GM12864 (cell line): ENCODE measurements around the gene EMILIN2.
A peak's percentile ranks its signal among the peaks of the same experiment; 100 is the strongest.
"Not testable (repeated sequence)": the region's sequence is repeated elsewhere in the genome, so short reads cannot be mapped to it uniquely, and the experiment has no call there.

Experiments used
- DNase-seq: peaks from one replicate; pipeline ENCODE4 v3.0.0-alpha.2; 2011; ENCODE audit warnings: low read depth
- H3K4me3 ChIP-seq: 2 replicates; pipeline ENCODE4 v1.5.1; 2011; ENCODE audit warnings: mild to moderate bottlenecking, low read depth, low read length, control low read depth
- CTCF ChIP-seq: IDR thresholded peaks from 2 replicates; pipeline ENCODE4 v1.5.1; 2011; ENCODE audit warnings: low read depth, mild to moderate bottlenecking, moderate library complexity, low read length, control low read depth, inconsistent platforms; ENCODE audit errors: missing control alignments

The EMILIN2 gene

DNA sequence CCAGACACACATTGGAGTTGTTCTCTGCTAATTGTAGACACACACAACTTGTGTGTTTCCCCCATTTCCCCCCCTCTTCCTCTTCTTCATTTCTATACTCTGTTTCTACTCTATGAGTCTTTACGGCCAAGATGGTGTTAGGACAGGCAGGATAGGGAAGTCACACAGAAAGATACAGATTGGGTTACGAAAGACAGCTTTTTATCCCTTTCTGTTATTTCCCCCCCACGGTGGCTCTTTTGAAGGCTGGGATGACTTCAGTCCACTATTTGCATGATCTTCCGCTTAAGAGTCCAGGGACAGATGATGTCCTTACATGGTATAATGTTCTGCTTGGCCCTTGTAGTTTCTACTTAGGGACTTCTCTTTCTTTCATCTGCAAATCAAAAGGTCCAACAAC lies 1.6 kb upstream of the EMILIN2 start:
- no peak for TF ChIP-seq CTCF
- H3K4me3 ChIP-seq: no peak overlapping the region
- no peak for DNase-seq

GRCh38 chr18:2847317-2848246 lies 776 bp downstream of the EMILIN2 start:
- no peak for DNase-seq
- peak overlapping the region; percentile 62 for H3K4me3 ChIP-seq
- TF ChIP-seq CTCF: no peak

DNA sequence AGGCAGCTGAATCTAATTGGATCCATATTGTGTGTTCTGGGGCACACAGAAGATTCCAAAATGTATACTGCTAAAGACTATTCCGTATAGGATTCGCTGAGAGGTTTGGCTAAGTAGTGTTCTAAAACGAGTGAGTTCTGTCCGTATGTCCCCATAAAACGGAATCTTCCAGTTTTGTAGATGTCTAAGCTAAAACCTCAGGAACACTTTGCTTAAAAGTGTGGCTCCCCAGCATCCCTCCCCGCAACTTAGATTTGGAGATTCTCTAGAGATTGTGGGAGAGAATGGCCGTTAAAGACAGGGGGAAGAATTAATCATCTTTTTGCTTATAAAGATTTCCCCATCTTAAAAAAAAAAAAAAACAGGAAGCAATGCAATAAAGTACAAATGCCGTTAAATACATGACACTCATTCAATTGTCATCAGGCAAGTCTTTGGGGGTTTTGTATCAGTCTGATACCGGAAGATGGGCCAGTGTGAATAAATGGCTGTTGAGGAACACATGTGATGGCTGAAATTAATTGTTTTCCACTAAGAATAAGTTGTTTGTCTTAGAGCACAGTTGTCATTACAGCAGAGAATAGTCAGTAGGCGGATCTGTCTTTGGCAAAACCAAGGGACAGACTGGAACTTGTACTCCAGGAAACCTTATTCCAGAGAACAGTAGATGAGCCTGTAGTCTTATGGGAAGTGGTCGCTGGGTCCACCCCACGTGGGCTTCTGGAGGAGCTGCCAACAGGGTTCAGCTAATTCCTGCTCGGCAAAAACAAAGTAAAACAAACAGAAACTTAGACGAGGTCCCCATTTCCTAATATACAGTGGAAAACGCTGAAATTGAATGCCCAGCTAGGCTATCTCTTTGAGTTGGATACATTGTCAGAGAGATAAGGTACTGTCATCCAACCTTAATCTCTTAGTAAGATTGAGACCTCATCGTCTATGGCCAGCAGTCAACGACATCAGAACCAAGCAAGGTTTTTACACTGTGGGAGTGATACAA lies 1.7 kb downstream of the EMILIN2 start:
- DNase-seq: no peak
- TF ChIP-seq CTCF: no peak
- peak overlapping the region; percentile 62; the same call in 1 of the 2 replicates for H3K4me3 ChIP-seq

DNA sequence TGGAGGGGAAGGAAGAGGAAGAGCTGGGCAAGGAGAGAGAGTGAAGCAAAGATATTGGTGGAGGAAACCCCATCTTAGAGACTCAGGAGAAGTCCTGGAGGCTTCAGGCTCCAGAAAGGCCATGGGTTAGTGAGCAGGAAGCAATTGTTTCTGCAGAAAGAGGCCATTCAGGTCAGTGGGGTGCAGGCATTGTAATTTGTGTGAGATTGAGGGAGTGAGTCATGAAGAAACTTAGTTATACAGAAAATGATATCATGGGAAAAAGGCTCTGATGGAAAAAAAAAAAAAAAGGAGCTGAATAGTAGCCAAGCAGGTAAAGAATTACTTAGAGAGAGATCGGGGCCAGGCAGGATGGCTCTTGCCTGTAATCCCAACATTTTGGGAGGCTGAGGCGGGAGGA lies 4.0 kb downstream of the EMILIN2 start:
- TF ChIP-seq CTCF: no peak
- H3K4me3 ChIP-seq: no peak overlapping the region
- DNase-seq: no peak

DNA sequence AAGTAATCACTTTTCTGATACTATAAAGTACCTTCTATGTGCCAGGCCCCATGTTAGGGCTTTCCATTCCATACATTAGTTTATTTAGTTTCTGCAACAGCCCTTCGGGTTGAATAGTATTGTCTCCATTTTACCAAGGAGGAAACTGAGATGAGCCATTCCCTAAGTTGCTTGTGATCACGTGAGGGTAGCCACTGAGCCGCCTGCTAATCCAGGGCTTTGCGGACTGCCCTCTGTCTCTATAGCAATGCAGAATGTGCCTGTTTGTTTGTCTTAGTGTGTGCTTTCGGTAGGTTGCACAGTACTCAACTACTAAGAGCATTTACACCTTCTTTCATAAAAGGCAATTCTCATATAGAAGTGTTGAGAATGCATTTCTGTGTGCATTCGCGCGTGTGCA lies 5.0 kb downstream of the EMILIN2 start:
- TF ChIP-seq CTCF: no peak
- no peak for DNase-seq
- H3K4me3 ChIP-seq: no peak overlapping the region

DNA sequence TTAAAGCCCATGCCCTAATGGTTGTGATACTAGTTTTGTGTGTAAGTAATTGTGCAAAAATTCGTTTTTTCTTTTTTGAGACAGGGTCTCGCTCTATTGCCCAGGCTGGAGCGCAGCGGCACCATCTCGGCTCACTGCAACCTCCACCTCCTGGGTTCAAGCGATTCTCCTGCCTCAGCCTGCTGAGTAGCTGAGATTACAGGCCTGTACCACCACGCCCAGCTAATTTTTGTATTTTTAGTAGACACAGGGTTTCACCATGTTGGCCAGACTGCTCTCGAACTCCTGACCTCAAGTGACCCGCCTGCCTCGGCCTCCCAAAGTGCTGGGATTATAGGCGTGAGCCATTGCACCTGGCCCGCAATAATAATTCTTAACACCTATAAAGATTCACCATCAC lies 5.7 kb downstream of the EMILIN2 start:
- DNase-seq, H3K4me3 ChIP-seq: not testable (repeated sequence)
